Stimulated activated CD4-positive, alpha-beta T cell treated with anti-CD3 and anti-CD28 coated beads, Interleukin-15, amount 100 ng/mL, for 48 hours (primary cell): Measurements from ENCODE around the gene KIF2B.
"Not testable (repeated sequence)": the region's sequence is repeated elsewhere in the genome, so short reads cannot be mapped to it uniquely, and the experiment has no call there.

Source experiments
- DNase-seq, 2 donors: peaks; one replicate each; pipeline ENCODE4 v3.0.0-alpha.2; 2020; ENCODE audit warnings: low read depth in 2 of 2

KIF2B gene

GRCh38 chr17:53822764-53823163 is at the start of gene KIF2B:
TSS of gene KIF2B (plus strand) at chr17:53822927. CDS start at chr17:53823034, 107 bp downstream.
- no peak for DNase-seq

- DNase-seq = no peak
These were observed 42.4 kb upstream of the KIF2B start for GRCh38 chr17:53780320-53780719.

- no peak for DNase-seq
These were observed 31.2 kb upstream of the KIF2B start for GRCh38 chr17:53791551-53791950.

GRCh38 chr17:53792451-53792850 is 30.3 kb upstream of the KIF2B start:
- DNase-seq = no peak

GRCh38 chr17:53792997-53793396 is 29.7 kb upstream of the KIF2B start:
- DNase-seq = no peak

GRCh38 chr17:53794875-53795274 is 27.9 kb upstream of the KIF2B start:
- DNase-seq = no peak

GRCh38 chr17:53796642-53797041 is 26.1 kb upstream of the KIF2B start:
- no peak for DNase-seq

GRCh38 chr17:53797501-53797900 is 25.2 kb upstream of the KIF2B start:
- no peak for DNase-seq

GRCh38 chr17:53804437-53804836 is 18.3 kb upstream of the KIF2B start:
- no peak for DNase-seq

- no peak for DNase-seq
These were observed 16.3 kb upstream of the KIF2B start for GRCh38 chr17:53806473-53806872.

GRCh38 chr17:53807286-53807685 is 15.4 kb upstream of the KIF2B start:
- no peak for DNase-seq

GRCh38 chr17:53818271-53818670 is 4.5 kb upstream of the KIF2B start:
- no peak for DNase-seq

- DNase-seq = no peak
These were observed 3.8 kb upstream of the KIF2B start for GRCh38 chr17:53818929-53819328.

- DNase-seq = no peak
These were observed 2.8 kb upstream of the KIF2B start for GRCh38 chr17:53819956-53820355.

GRCh38 chr17:53823341-53824050 is 769 bp downstream of the KIF2B start:
- DNase-seq = no peak

GRCh38 chr17:53834771-53835170 is 12.0 kb downstream of the KIF2B start:
- not testable (repeated sequence) for DNase-seq

- no peak for DNase-seq
These were observed 14.4 kb downstream of the KIF2B start for GRCh38 chr17:53837131-53837530.

- DNase-seq = no peak
These were observed 21.9 kb downstream of the KIF2B start for GRCh38 chr17:53844491-53845107.

GRCh38 chr17:53871128-53871527 is 48.4 kb downstream of the KIF2B start:
- DNase-seq = not testable (repeated sequence)
